ENCODE results near the gene DCLRE1A. TPM values are rescaled to one million over a fixed set of nuclear protein-coding genes. Genes with fewer than 3 reads are reported as not detected.

Gene DCLRE1A
- total RNA-seq, 1 donor from 2014 or later: 7.1 TPM

GRCh38 chr10:113894581-113894980 lies 40.7 kb upstream of the DCLRE1A start:
- H3K9me3 ChIP-seq: no peaks in the 10 kb centered on the region
- DNase-seq (no peak), ATAC-seq (no peak)
- no peak overlapping the region for H3K4me3 ChIP-seq
- H3K27ac ChIP-seq: no peak overlapping the region
- intact Hi-C loops (cut with DNase I): no loop called here
- peaks cover 15% of the 10 kb centered on the region for H3K36me3 ChIP-seq
- H3K27me3 ChIP-seq (ENCODE audit: low read depth): no peaks in the 10 kb centered on the region
- no peaks in the 10 kb centered on the region for H3K4me1 ChIP-seq
- no peak for TF ChIP-seq CTCF (IDR thresholded peaks at IDR 0.05)

- Histone ChIP-seq H3K9me3 (no peaks in the 10 kb centered on the region), H3K36me3 (peaks cover 6% of the 10 kb centered on the region), H3K27me3 (ENCODE audit: low read depth) (no peaks in the 10 kb centered on the region), H3K27ac (no peak overlapping the region), H3K4me3 (no peak overlapping the region), H3K4me1 (no peaks in the 10 kb centered on the region)
- ATAC-seq (peak in 1 of 2 donors; percentile 54), DNase-seq (no peak)
- intact Hi-C loops (cut with DNase I): no loop called here
- TF ChIP-seq CTCF (IDR thresholded peaks at IDR 0.05): no peak
Observed at GRCh38 chr10:113893570-113893969, 39.7 kb upstream of the DCLRE1A start.

GRCh38 chr10:113891476-113891875 lies 37.6 kb upstream of the DCLRE1A start:
- Histone ChIP-seq H3K27ac (no peak overlapping the region), H3K4me1 (no peaks in the 10 kb centered on the region), H3K4me3 (no peak overlapping the region), H3K9me3 (no peaks in the 10 kb centered on the region), H3K27me3 (ENCODE audit: low read depth) (no peaks in the 10 kb centered on the region), H3K36me3 (peaks cover 3% of the 10 kb centered on the region)
- TF ChIP-seq CTCF (IDR thresholded peaks at IDR 0.05): no peak
- intact Hi-C loops (cut with DNase I): no loop called here
- DNase-seq (no peak), ATAC-seq (peak; percentile 25 to 63)

GRCh38 chr10:113890769-113891168 lies 36.9 kb upstream of the DCLRE1A start:
- H3K4me3 ChIP-seq: no peak overlapping the region
- H3K27me3 ChIP-seq (ENCODE audit: low read depth): no peaks in the 10 kb centered on the region
- no peak for DNase-seq
- peaks cover 10% of the 10 kb centered on the region for H3K36me3 ChIP-seq
- no peaks in the 10 kb centered on the region for H3K9me3 ChIP-seq
- H3K27ac ChIP-seq: no peak overlapping the region
- no peaks in the 10 kb centered on the region for H3K4me1 ChIP-seq
- intact Hi-C loops (cut with DNase I): no loop called here
- TF ChIP-seq CTCF (IDR thresholded peaks at IDR 0.05): no peak
- ATAC-seq: no peak

GRCh38 chr10:113889911-113890310 lies 36.0 kb upstream of the DCLRE1A start:
- TF ChIP-seq CTCF (IDR thresholded peaks at IDR 0.05): no peak
- Histone ChIP-seq H3K9me3 (no peaks in the 10 kb centered on the region), H3K4me1 (no peaks in the 10 kb centered on the region), H3K27ac (no peak overlapping the region), H3K4me3 (no peak overlapping the region), H3K36me3 (peaks cover 10% of the 10 kb centered on the region), H3K27me3 (ENCODE audit: low read depth) (no peaks in the 10 kb centered on the region)
- intact Hi-C loops (cut with DNase I): no loop called here
- DNase-seq (no peak), ATAC-seq (no peak)

GRCh38 chr10:113882240-113882639 lies 28.4 kb upstream of the DCLRE1A start:
- Histone ChIP-seq H3K27me3 (ENCODE audit: low read depth) (no peaks in the 10 kb centered on the region), H3K9me3 (no peaks in the 10 kb centered on the region), H3K27ac (no peak overlapping the region), H3K4me3 (no peak overlapping the region), H3K36me3 (peaks cover 36% of the 10 kb centered on the region), H3K4me1 (no peaks in the 10 kb centered on the region)
- DNase-seq: no peak
- intact Hi-C loops (cut with DNase I): no loop called here
- ATAC-seq: no peak
- no peak for TF ChIP-seq CTCF (IDR thresholded peaks at IDR 0.05)
